ENCODE data around the gene TNS3. TPM values are rescaled to one million over a fixed set of nuclear protein-coding genes. Genes with fewer than 3 reads are reported as not detected.

Gene TNS3
- total and polyA plus RNA-seq, 4 experiments from 2014 or later, result 0.11 to 3.2 (median 1.3) TPM; not detected in 1

DNA sequence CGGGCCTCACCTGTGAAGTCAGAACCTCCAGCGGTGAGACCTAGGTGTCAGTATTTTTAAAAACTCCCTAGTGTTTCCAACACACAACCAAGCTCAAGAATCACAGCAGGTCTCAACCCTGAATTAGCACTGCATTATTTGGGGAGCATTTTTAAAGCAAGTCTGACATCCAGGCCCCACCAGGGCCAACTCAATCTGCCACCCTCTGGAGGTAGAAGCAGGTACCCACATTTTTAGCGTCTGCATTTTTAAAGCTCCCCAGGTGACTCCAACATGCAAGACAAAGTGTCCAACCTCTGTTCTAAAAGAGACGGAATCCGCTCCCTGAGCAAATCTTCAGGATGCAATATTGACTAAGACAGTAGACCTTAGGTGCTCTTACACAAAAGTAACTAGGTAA is 225.7 kb downstream of the TNS3 start:
- H3K27ac ChIP-seq (ENCODE audit: low read depth, low read length), result no peak overlapping the region
- no peak for DNase-seq
- H3K9me3 ChIP-seq (ENCODE audit: control insufficient read depth in 1 of 2, low read length in 2 of 2), result no peaks in the 10 kb centered on the region
- no peak overlapping the region for H3K27ac Mint-ChIP-seq
- intact Hi-C loops (cut with micrococcal nuclease), result no loop called here
- peaks cover 0 to 2% (median 0%) of the 10 kb centered on the region in 8 donors for H3K9me3 Mint-ChIP-seq
- no peaks in the 10 kb centered on the region for H3K36me3 ChIP-seq (ENCODE audit: insufficient read depth, low read length)
- no peak overlapping the region for H3K4me3 Mint-ChIP-seq
- H3K27me3 ChIP-seq (ENCODE audit: insufficient read depth, low read length), result no peaks in the 10 kb centered on the region
- no peaks in the 10 kb centered on the region for H3K4me1 Mint-ChIP-seq
- POLR2A ChIA-PET (ENCODE audit: partially characterized antibody), result no interaction called here
- no peaks in the 10 kb centered on the region for H3K4me1 ChIP-seq (ENCODE audit: insufficient read depth, low read length)
- H3K36me3 Mint-ChIP-seq, result no peaks in the 10 kb centered on the region
- H3K4me3 ChIP-seq (ENCODE audit: low read length in 2 of 2), result no peak overlapping the region
- no peaks in the 10 kb centered on the region for H3K27me3 Mint-ChIP-seq
- CTCF ChIA-PET (ENCODE audit: partially characterized antibody), result no interaction called here

DNA sequence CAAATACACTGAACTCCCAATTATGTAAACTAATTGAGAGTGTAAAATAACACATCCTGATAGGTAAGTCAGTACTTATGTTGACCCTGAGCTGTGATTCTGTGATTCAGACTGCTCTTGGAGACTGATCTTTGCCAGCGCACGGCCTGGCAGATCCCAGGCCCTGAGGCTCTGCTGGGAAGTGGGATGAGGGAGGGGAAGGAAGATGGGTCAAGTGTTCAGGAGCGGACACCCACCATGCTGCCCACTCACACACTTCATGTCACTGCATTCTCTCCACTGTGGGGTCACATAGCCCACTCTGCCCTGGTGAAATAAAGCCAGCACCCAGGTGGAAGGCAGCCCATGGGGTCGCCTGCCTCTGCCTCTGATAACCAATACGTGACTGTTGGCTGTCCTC is 226.2 kb downstream of the TNS3 start:
- Histone ChIP-seq H3K27ac (ENCODE audit: low read depth, low read length) (no peak overlapping the region), H3K9me3 (ENCODE audit: control insufficient read depth in 1 of 2, low read length in 2 of 2) (no peaks in the 10 kb centered on the region), H3K27me3 (ENCODE audit: insufficient read depth, low read length) (no peaks in the 10 kb centered on the region), H3K4me1 (ENCODE audit: insufficient read depth, low read length) (no peaks in the 10 kb centered on the region), H3K36me3 (ENCODE audit: insufficient read depth, low read length) (no peaks in the 10 kb centered on the region), H3K4me3 (ENCODE audit: low read length in 2 of 2) (no peak overlapping the region)
- H3K4me3 Mint-ChIP-seq, result no peak overlapping the region
- intact Hi-C loops (cut with micrococcal nuclease), result no loop called here
- peaks cover 0 to 2% (median 0%) of the 10 kb centered on the region in 8 donors for H3K9me3 Mint-ChIP-seq
- no peaks in the 10 kb centered on the region for H3K4me1 Mint-ChIP-seq
- H3K27ac Mint-ChIP-seq, result no peak overlapping the region
- no peaks in the 10 kb centered on the region for H3K27me3 Mint-ChIP-seq
- no peaks in the 10 kb centered on the region for H3K36me3 Mint-ChIP-seq
- CTCF ChIA-PET (ENCODE audit: partially characterized antibody), result no interaction called here
- POLR2A ChIA-PET (ENCODE audit: partially characterized antibody), result no interaction called here
- DNase-seq, result no peak

DNA sequence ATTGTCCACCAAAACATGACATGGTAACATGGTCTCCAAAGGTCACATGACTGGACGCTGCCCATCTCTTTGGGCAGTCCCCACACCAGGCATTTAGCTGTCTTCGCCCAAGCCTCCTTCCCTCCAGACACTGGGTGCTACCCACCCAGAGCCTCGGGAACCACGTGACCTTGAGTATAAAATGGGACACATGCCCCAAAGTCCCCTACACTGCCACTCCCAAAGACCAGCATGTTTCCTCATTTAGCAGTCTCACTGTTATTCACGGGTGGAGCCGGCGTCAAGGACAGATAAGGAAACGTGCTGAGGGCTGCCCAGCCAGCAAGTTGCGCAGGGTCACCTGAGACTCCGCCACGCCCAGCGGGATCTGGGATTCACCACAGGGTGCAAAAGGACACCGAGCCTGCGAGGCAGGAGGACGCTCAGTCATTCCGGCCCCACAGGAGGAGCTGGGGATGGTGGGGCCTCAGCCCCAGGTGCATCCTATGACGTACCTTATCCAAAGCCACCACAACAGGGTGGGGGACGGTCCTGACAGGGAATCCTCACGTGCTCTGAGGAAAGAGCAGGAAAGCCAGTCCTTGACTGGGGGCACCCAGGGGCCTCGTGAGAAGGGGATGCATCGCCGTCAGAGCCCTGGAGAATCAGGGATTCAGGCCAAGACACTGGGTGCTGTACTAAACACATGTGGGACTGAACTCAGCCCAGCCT is 226.9 kb downstream of the TNS3 start:
- no peaks in the 10 kb centered on the region for H3K27me3 ChIP-seq (ENCODE audit: insufficient read depth, low read length)
- H3K36me3 ChIP-seq (ENCODE audit: insufficient read depth, low read length), result no peaks in the 10 kb centered on the region
- H3K4me1 Mint-ChIP-seq, result no peaks in the 10 kb centered on the region
- H3K4me1 ChIP-seq (ENCODE audit: insufficient read depth, low read length), result no peaks in the 10 kb centered on the region
- POLR2A ChIA-PET (ENCODE audit: partially characterized antibody), result no interaction called here
- H3K36me3 Mint-ChIP-seq, result no peaks in the 10 kb centered on the region
- CTCF ChIA-PET (ENCODE audit: partially characterized antibody), result no interaction called here
- peaks cover 0 to 2% (median 0%) of the 10 kb centered on the region in 8 donors for H3K9me3 Mint-ChIP-seq
- no peak overlapping the region for H3K4me3 Mint-ChIP-seq
- H3K27ac ChIP-seq (ENCODE audit: low read depth, low read length), result no peak overlapping the region
- H3K27ac Mint-ChIP-seq, result no peak overlapping the region
- H3K4me3 ChIP-seq (ENCODE audit: low read length in 2 of 2), result no peak overlapping the region
- DNase-seq, result no peak
- intact Hi-C loops (cut with micrococcal nuclease), result no loop called here
- H3K9me3 ChIP-seq (ENCODE audit: control insufficient read depth in 1 of 2, low read length in 2 of 2), result no peaks in the 10 kb centered on the region
- H3K27me3 Mint-ChIP-seq, result no peaks in the 10 kb centered on the region

DNA sequence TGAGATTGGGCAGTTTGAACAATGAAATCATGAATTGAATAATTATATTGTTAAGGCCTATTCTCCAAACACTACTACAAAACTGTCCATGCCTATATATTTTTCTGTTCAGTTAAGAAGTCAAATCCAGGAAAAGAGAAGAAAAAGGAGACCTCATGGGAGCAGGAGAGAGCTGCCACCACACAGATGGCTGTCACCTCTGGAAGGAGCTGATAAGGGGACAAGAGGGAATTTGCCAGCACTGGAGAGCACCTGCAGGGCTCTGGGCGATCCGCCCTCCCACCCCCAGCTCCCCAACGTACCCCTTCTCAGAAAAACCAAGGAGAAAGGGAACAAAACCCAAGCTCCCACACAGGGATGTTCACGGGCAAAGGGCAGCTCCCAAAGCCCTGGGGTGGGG is 227.8 kb downstream of the TNS3 start:
- H3K9me3 ChIP-seq (ENCODE audit: control insufficient read depth in 1 of 2, low read length in 2 of 2), result no peaks in the 10 kb centered on the region
- no peak overlapping the region for H3K27ac ChIP-seq (ENCODE audit: low read depth, low read length)
- H3K4me1 ChIP-seq (ENCODE audit: insufficient read depth, low read length), result no peaks in the 10 kb centered on the region
- no peak overlapping the region for H3K4me3 Mint-ChIP-seq
- no peaks in the 10 kb centered on the region for H3K27me3 ChIP-seq (ENCODE audit: insufficient read depth, low read length)
- peaks cover 0 to 2% (median 0%) of the 10 kb centered on the region in 8 donors for H3K9me3 Mint-ChIP-seq
- no peaks in the 10 kb centered on the region for H3K36me3 ChIP-seq (ENCODE audit: insufficient read depth, low read length)
- ChIA-PET POLR2A (ENCODE audit: partially characterized antibody) (no interaction called here), CTCF (ENCODE audit: partially characterized antibody) (no interaction called here)
- H3K36me3 Mint-ChIP-seq, result no peaks in the 10 kb centered on the region
- H3K4me1 Mint-ChIP-seq, result no peaks in the 10 kb centered on the region
- no peaks in the 10 kb centered on the region for H3K27me3 Mint-ChIP-seq
- no peak for DNase-seq
- intact Hi-C loops (cut with micrococcal nuclease), result no loop called here
- H3K27ac Mint-ChIP-seq, result no peak overlapping the region
- H3K4me3 ChIP-seq (ENCODE audit: low read length in 2 of 2), result no peak overlapping the region

DNA sequence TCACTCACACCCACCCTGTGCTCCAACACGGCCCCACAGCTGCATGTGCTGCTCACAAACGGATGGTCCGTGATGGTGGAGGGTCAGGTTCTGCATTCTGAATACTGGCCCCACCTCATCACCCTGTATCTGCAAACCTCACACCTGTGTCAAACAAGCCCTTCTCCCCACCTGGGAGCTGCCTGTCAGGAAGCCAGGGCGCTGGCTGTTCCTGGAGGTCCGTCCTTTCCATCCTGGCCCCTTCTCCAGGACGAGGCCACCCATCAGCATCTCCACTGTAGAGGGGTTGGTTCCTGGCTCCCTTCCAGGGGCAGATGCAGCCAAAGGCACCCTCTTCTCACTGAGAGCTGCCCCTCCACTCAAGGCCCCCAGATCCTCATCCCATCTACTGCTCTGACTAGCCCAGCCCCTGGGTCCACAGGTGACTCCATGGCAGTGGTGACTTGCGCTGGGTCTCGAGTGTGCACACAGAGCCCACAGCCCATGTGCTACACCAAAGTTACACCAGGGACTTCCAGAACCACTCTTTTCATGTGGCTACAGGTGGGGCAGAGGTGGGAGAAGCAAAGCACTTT is 229.4 kb downstream of the TNS3 start:
- intact Hi-C loops (cut with micrococcal nuclease), result no loop called here
- no peak for DNase-seq
- Histone ChIP-seq H3K27ac (ENCODE audit: low read depth, low read length) (no peak overlapping the region), H3K36me3 (ENCODE audit: insufficient read depth, low read length) (no peaks in the 10 kb centered on the region), H3K4me1 (ENCODE audit: insufficient read depth, low read length) (no peaks in the 10 kb centered on the region), H3K27me3 (ENCODE audit: insufficient read depth, low read length) (no peaks in the 10 kb centered on the region), H3K4me3 (ENCODE audit: low read length in 2 of 2) (no peak overlapping the region), H3K9me3 (ENCODE audit: control insufficient read depth in 1 of 2, low read length in 2 of 2) (no peaks in the 10 kb centered on the region)
- no peaks in the 10 kb centered on the region for H3K4me1 Mint-ChIP-seq
- H3K27ac Mint-ChIP-seq, result no peak overlapping the region
- CTCF ChIA-PET (ENCODE audit: partially characterized antibody), result no interaction called here
- H3K36me3 Mint-ChIP-seq, result no peaks in the 10 kb centered on the region
- H3K9me3 Mint-ChIP-seq, result no peaks in the 10 kb centered on the region
- POLR2A ChIA-PET (ENCODE audit: partially characterized antibody), result no interaction called here
- no peaks in the 10 kb centered on the region for H3K27me3 Mint-ChIP-seq
- H3K4me3 Mint-ChIP-seq, result no peak overlapping the region

DNA sequence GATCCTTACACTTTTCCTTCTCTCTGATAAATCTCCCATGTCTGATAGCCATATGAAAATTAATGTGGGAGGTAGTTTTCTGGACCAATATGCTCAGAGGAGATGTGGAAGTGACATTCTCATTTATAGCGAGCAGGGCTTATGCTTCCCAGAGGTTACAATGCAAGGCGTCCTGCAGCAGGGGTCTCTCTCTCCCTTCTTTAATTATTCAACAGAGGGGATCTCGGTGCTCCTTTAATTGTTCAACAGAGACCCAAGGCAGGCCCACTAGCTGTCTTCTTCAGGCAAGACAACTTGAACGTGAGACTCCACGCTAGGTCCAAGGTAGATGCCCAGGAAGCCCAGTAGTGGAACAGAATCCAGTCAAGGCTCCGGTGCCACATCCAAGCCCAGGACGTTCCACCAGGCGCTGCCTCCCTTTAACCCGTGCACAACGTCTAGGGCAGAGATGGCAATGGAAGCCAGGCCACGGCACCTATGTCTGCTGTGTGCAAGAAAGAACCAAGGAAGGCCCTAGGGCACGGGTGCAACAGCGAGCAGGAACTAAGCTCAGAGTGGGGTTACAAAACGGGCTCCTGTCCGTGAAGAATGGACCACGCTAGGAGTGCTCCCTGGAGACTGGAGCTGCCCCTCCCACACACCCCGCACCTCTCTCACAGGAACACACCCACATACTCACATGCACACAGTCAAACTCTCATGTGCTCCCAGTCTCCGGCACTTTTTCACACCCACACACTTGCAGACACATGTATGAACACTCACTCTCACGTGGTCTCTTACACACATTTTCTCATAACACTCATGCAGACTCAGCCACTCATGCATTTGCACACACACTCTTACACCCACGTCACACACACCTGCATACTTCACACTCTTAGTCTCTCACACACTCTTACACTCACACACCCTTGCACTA is 230.4 kb downstream of the TNS3 start:
- ChIA-PET CTCF (ENCODE audit: partially characterized antibody) (no interaction called here), POLR2A (ENCODE audit: partially characterized antibody) (no interaction called here)
- Histone ChIP-seq H3K4me3 (ENCODE audit: low read length in 2 of 2) (no peak overlapping the region), H3K4me1 (ENCODE audit: insufficient read depth, low read length) (no peaks in the 10 kb centered on the region), H3K9me3 (ENCODE audit: control insufficient read depth in 1 of 2, low read length in 2 of 2) (no peaks in the 10 kb centered on the region), H3K27me3 (ENCODE audit: insufficient read depth, low read length) (no peaks in the 10 kb centered on the region), H3K27ac (ENCODE audit: low read depth, low read length) (no peak overlapping the region), H3K36me3 (ENCODE audit: insufficient read depth, low read length) (no peaks in the 10 kb centered on the region)
- no peaks in the 10 kb centered on the region for H3K9me3 Mint-ChIP-seq
- DNase-seq, result no peak
- no peaks in the 10 kb centered on the region for H3K36me3 Mint-ChIP-seq
- H3K4me3 Mint-ChIP-seq, result no peak overlapping the region
- no peaks in the 10 kb centered on the region for H3K27me3 Mint-ChIP-seq
- H3K27ac Mint-ChIP-seq, result no peak overlapping the region
- no peaks in the 10 kb centered on the region for H3K4me1 Mint-ChIP-seq
- intact Hi-C loops (cut with micrococcal nuclease), result no loop called here

DNA sequence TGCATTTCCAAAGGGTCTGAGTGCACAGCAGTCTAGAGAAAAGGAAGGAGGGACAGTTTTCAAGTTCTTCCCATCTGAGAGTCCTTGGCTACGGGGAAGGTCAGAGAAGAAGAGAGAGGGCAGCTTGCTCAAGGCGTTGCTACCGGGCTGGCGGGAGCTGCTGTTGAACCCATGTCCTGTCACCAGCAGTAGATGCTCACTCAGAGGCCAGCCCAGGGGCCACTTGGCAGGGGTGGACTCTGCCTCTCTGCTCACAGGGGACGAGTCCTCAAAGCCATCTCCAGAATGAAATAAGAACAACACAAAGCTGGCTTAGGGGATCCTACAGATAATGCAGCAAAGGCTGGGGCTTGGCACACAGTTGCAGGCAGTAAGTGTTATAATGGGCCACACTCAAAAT is 231.5 kb downstream of the TNS3 start:
- intact Hi-C loops (cut with micrococcal nuclease), result no loop called here
- Histone ChIP-seq H3K4me1 (ENCODE audit: insufficient read depth, low read length) (no peaks in the 10 kb centered on the region), H3K4me3 (ENCODE audit: low read length in 2 of 2) (no peak overlapping the region), H3K27me3 (ENCODE audit: insufficient read depth, low read length) (no peaks in the 10 kb centered on the region), H3K27ac (ENCODE audit: low read depth, low read length) (no peak overlapping the region), H3K36me3 (ENCODE audit: insufficient read depth, low read length) (no peaks in the 10 kb centered on the region), H3K9me3 (ENCODE audit: control insufficient read depth in 1 of 2, low read length in 2 of 2) (no peaks in the 10 kb centered on the region)
- ChIA-PET CTCF (ENCODE audit: partially characterized antibody) (no interaction called here), POLR2A (ENCODE audit: partially characterized antibody) (no interaction called here)
- H3K27ac Mint-ChIP-seq, result no peak overlapping the region
- H3K4me3 Mint-ChIP-seq, result no peak overlapping the region
- H3K27me3 Mint-ChIP-seq, result no peaks in the 10 kb centered on the region
- H3K36me3 Mint-ChIP-seq, result no peaks in the 10 kb centered on the region
- no peaks in the 10 kb centered on the region for H3K4me1 Mint-ChIP-seq
- no peaks in the 10 kb centered on the region for H3K9me3 Mint-ChIP-seq
- no peak for DNase-seq

Data from CD4-positive, alpha-beta memory T cell (primary cell).